AG10803 (cell line): ENCODE results near the gene BIVM.

ENCODE experiments used
- DNase-seq: peaks from one replicate; pipeline ENCODE4 v3.0.0; 2010; ENCODE audit warnings: low read depth
- H3K4me3 ChIP-seq: 2 replicates; pipeline ENCODE4 v1.5.1; 2011; ENCODE audit warnings: mild to moderate bottlenecking, low read length, control low read depth
- CTCF ChIP-seq: conservative IDR thresholded peaks from 2 replicates; pipeline ENCODE4 v1.5.1; 2011; ENCODE audit warnings: mild to moderate bottlenecking, low read length, control low read depth, inconsistent platforms

BIVM gene

GRCh38 chr13:102788683-102789082 lies 10.2 kb upstream of the BIVM start:
- no peak for TF ChIP-seq CTCF
- no peak for DNase-seq
- H3K4me3 ChIP-seq, result no peak overlapping the region

- TF ChIP-seq CTCF, result no peak
- no peak overlapping the region for H3K4me3 ChIP-seq
- DNase-seq, result no peak
These were observed 6.5 kb upstream of the BIVM start for GRCh38 chr13:102792396-102792795.

- no peak overlapping the region for H3K4me3 ChIP-seq
- DNase-seq, result no peak
- TF ChIP-seq CTCF, result no peak
These were observed 5.1 kb upstream of the BIVM start for GRCh38 chr13:102793611-102794355.

- peak; percentile 22 for DNase-seq
- peak overlapping the region; percentile 94 for H3K4me3 ChIP-seq
- TF ChIP-seq CTCF, result no peak
These were observed 666 bp downstream of the BIVM start for GRCh38 chr13:102799426-102800144.

GRCh38 chr13:102800145-102801041 lies 1.5 kb downstream of the BIVM start:
- DNase-seq, result peak; percentile 78
- TF ChIP-seq CTCF, result peak; percentile 56
- peak overlapping the region; percentile 94 for H3K4me3 ChIP-seq

GRCh38 chr13:102805680-102806079 lies 6.8 kb downstream of the BIVM start:
- DNase-seq, result no peak
- no peak for TF ChIP-seq CTCF
- no peak overlapping the region for H3K4me3 ChIP-seq
